H1 (cell line): ENCODE data around the gene TRDN. TPM values are rescaled to one million over a fixed set of nuclear protein-coding genes. Genes with fewer than 3 reads are reported as not detected.

Experiments
- CTCF ChIA-PET: fragments of 300-600 bp; sonication (Branson Sonifier 250); formaldehyde crosslinking; loops from one replicate; lab custom pipeline; 2021; ENCODE audit not compliant: partially characterized antibody; lab: Charles Lee
- POLR2A ChIA-PET: fragments of 300-600 bp; sonication (Branson Sonifier 250); formaldehyde crosslinking; loops from one replicate; lab custom pipeline; 2021; ENCODE audit warnings: inconsistent platforms; ENCODE audit not compliant: partially characterized antibody; lab: Charles Lee
- DNase-seq, 2 experiments: peaks; one replicate each; pipeline versions ENCODE4 v3.0.0 to v3.0.0-alpha.2; 2010 to 2022; ENCODE audit warnings: low spot score in 2 of 2, low read depth in 1 of 2, mixed read lengths in 1 of 2
- FAIRE-seq: peaks from 2 replicates; lab custom pipeline; 2011; peaks lifted over from hg19 to GRCh38; lab: Jason Lieb, UNC
- H2AFZ ChIP-seq: 2 replicates; pipeline ENCODE4 v1.8.1; 2012; ENCODE audit warnings: low read length, inconsistent platforms
- H2AK5ac ChIP-seq: 2 replicates; pipeline ENCODE4 v1.6.1; 2013; ENCODE audit warnings: low read depth, low read length
- H2BK120ac ChIP-seq: replicated peaks from 2 replicates; pipeline ENCODE3; 2013; ENCODE audit warnings: low read depth, low read length, inconsistent platforms
- H2BK12ac ChIP-seq: 2 replicates; pipeline ENCODE4 v1.6.1; 2013; ENCODE audit warnings: low read depth, low read length
- H2BK15ac ChIP-seq: 2 replicates; pipeline ENCODE4 v1.6.1; 2013; ENCODE audit warnings: low read length
- H2BK20ac ChIP-seq: 2 replicates; pipeline ENCODE4 v1.6.1; 2013; ENCODE audit warnings: low read length
- H2BK5ac ChIP-seq: 2 replicates; pipeline ENCODE4 v1.6.1; 2013; ENCODE audit warnings: low read depth, low read length
- H3K14ac ChIP-seq: 2 replicates; pipeline ENCODE4 v1.6.1; 2013; ENCODE audit warnings: inconsistent platforms; ENCODE audit not compliant: insufficient read length
- H3K18ac ChIP-seq: 2 replicates; pipeline ENCODE4 v1.6.1; 2013; ENCODE audit warnings: low read length; ENCODE audit errors: extremely low read depth
- H3K23ac ChIP-seq: 2 replicates; pipeline ENCODE4 v1.6.1; 2013; ENCODE audit warnings: inconsistent platforms; ENCODE audit not compliant: insufficient read length
- H3K23me2 ChIP-seq: 2 replicates; pipeline ENCODE4 v1.6.1; 2013; ENCODE audit warnings: low read depth, low read length
- H3K27ac ChIP-seq: 2 replicates; pipeline ENCODE4 v1.6.1; 2011; ENCODE audit warnings: low read depth, low read length, inconsistent platforms
- H3K27me3 ChIP-seq, 4 experiments: replicated peaks in 1 of 4; 1 replicate in 1 of 4; 2 replicates in 3 of 4; pipeline versions ENCODE4 v1.6.1 to v1.8.1; 2011 to 2013; ENCODE audit warnings: low read length in 3 of 4, mild to moderate bottlenecking in 3 of 4, inconsistent platforms in 2 of 4, mixed read lengths in 2 of 4, moderate library complexity in 1 of 4; ENCODE audit not compliant: control insufficient read depth in 3 of 4, insufficient read depth in 3 of 4; ENCODE audit errors: extremely low read depth in 1 of 4
- H3K36me3 ChIP-seq, 4 experiments: 2 replicates each; pipeline versions ENCODE4 v1.6.1 to v1.8.1; 2011 to 2013; ENCODE audit warnings: mild to moderate bottlenecking in 4 of 4, low read length in 3 of 4, moderate library complexity in 2 of 4, control low read depth in 1 of 4, inconsistent platforms in 1 of 4; ENCODE audit not compliant: insufficient read depth in 4 of 4, control insufficient read depth in 2 of 4
- H3K4ac ChIP-seq: replicated peaks from 2 replicates; pipeline ENCODE3; 2013; ENCODE audit warnings: low read length, low read depth, mixed read lengths, inconsistent platforms; ENCODE audit not compliant: insufficient read length
- H3K4me1 ChIP-seq, 4 experiments: replicated peaks in 1 of 4; 1 replicate in 1 of 4; 2 replicates in 3 of 4; pipeline versions ENCODE4 v1.6.1 to v1.8.1; 2011 to 2013; ENCODE audit warnings: low read length in 3 of 4, inconsistent platforms in 2 of 4, mixed read lengths in 1 of 4; ENCODE audit not compliant: insufficient read depth in 4 of 4, control insufficient read depth in 3 of 4
- H3K4me2 ChIP-seq, 2 experiments: 2 replicates each; pipeline versions ENCODE4 v1.6.1 to v1.8.1; 2011 to 2013; ENCODE audit warnings: low read depth in 2 of 2, low read length in 2 of 2, control low read depth in 1 of 2, inconsistent platforms in 1 of 2, mild to moderate bottlenecking in 1 of 2; ENCODE audit not compliant: insufficient read depth in 1 of 2
- H3K4me3 ChIP-seq, 4 experiments: fragments of 200-600, 300-600 bp in 1 of 4; sonication (generic), shearing (Covaris generic), sonication (Bioruptor Twin) in 1 of 4; 2 replicates each; pipeline versions ENCODE4 v1.5.1 to v1.8.1; 2011 to 2016; ENCODE audit warnings: low read length in 4 of 4, low read depth in 3 of 4, control low read depth in 2 of 4, inconsistent platforms in 2 of 4, mild to moderate bottlenecking in 2 of 4, mixed read lengths in 1 of 4, moderate library complexity in 1 of 4; ENCODE audit not compliant: insufficient read depth in 2 of 4; ENCODE audit errors: extremely low read depth in 1 of 4
- H3K56ac ChIP-seq: replicated peaks from 2 replicates; pipeline ENCODE3; 2013; ENCODE audit warnings: low read depth, mild to moderate bottlenecking, mixed read lengths, low read length, inconsistent platforms; ENCODE audit not compliant: insufficient read length
- H3K79me1 ChIP-seq: 2 replicates; pipeline ENCODE4 v1.6.1; 2013; ENCODE audit warnings: low read depth, low read length, control low read depth
- H3K79me2 ChIP-seq, 2 experiments: 2 replicates each; pipeline versions ENCODE4 v1.6.1 to v1.8.1; 2012 to 2013; ENCODE audit warnings: low read length in 2 of 2, mild to moderate bottlenecking in 2 of 2, inconsistent platforms in 1 of 2; ENCODE audit not compliant: insufficient read depth in 2 of 2, control insufficient read depth in 1 of 2
- H3K9ac ChIP-seq, 4 experiments: replicated peaks in 1 of 4; 1 replicate in 1 of 4; 2 replicates in 3 of 4; pipeline versions ENCODE4 v1.6.1 to v1.8.1; 2011 to 2013; ENCODE audit warnings: low read depth in 3 of 4, low read length in 3 of 4, control low read depth in 2 of 4, mild to moderate bottlenecking in 2 of 4, moderate library complexity in 2 of 4, inconsistent platforms in 1 of 4; ENCODE audit errors: extremely low read depth in 1 of 4
- H3K9me3 ChIP-seq, 2 experiments: 2 replicates each; pipeline versions ENCODE4 v1.6.1 to v1.8.1; 2012 to 2013; ENCODE audit warnings: mild to moderate bottlenecking in 2 of 2, moderate library complexity in 2 of 2, control low read depth in 1 of 2, inconsistent platforms in 1 of 2, low read depth in 1 of 2, low read length in 1 of 2, mixed read lengths in 1 of 2; ENCODE audit not compliant: insufficient read depth in 2 of 2
- H4K20me1 ChIP-seq, 2 experiments: replicated peaks in 1 of 2; 2 replicates each; pipeline versions ENCODE3 to v1.8.1; 2011 to 2013; ENCODE audit warnings: inconsistent platforms in 2 of 2, low read length in 2 of 2, mild to moderate bottlenecking in 1 of 2; ENCODE audit not compliant: insufficient read depth in 2 of 2, control insufficient read depth in 1 of 2
- H4K5ac ChIP-seq: 2 replicates; pipeline ENCODE4 v1.6.1; 2013; ENCODE audit warnings: low read length, low read depth, mixed read lengths, inconsistent platforms; ENCODE audit not compliant: insufficient read length
- H4K8ac ChIP-seq: 2 replicates; pipeline ENCODE4 v1.8.0; 2013; ENCODE audit warnings: mild to moderate bottlenecking, moderate library complexity, low read length, inconsistent platforms; ENCODE audit not compliant: insufficient read depth; ENCODE audit errors: extremely low read depth
- H4K91ac ChIP-seq: replicated peaks from 2 replicates; pipeline ENCODE3; 2013; ENCODE audit warnings: low read length, mixed read lengths, inconsistent platforms; ENCODE audit not compliant: insufficient read length
- KDM5A ChIP-seq: fragments of 200-600 bp; IDR thresholded peaks from 2 replicates; pipeline ENCODE4 v1.7.1; 2012; ENCODE audit warnings: mild to moderate bottlenecking, low read length, inconsistent platforms, mixed read lengths
- RAD21 ChIP-seq, 2 experiments: IDR thresholded peaks in 1 of 2; conservative IDR thresholded peaks in 1 of 2; 2 replicates each; pipeline ENCODE4 v1.6.1; 2011; ENCODE audit warnings: low read depth in 2 of 2, low read length in 2 of 2, improper control_type of control experiment in 1 of 2, inconsistent platforms in 1 of 2, mild to moderate bottlenecking in 1 of 2, moderate library complexity in 1 of 2
- RBBP5 ChIP-seq: IDR thresholded peaks from 2 replicates; pipeline ENCODE4 v1.7.1; 2012; ENCODE audit warnings: low read depth, mild to moderate bottlenecking, inconsistent platforms, low read length, moderate library complexity, borderline replicate concordance
- SP2 ChIP-seq: IDR thresholded peaks from 2 replicates; pipeline ENCODE4 v1.6.1; 2012; ENCODE audit warnings: mild to moderate bottlenecking, low read length, inconsistent platforms
- TBP ChIP-seq: IDR thresholded peaks from 2 replicates; pipeline ENCODE4 v1.6.1; 2011; ENCODE audit warnings: low read depth, low read length, improper control_type of control experiment
- WGBS, 2 experiments: shearing (Covaris generic) in 1 of 2; methylation state at CpG; one replicate each; pipeline versions ENCODE4 v1.1.6 to v1.1.7; 2013 to 2015; ENCODE audit warnings: low lambda C conversion rate in 2 of 2, mixed read lengths in 2 of 2, inconsistent platforms in 1 of 2, low coverage in 1 of 2, missing lambda C conversion rate in 1 of 2; ENCODE audit not compliant: insufficient replicate concordance in 2 of 2, insufficient coverage in 1 of 2, insufficient read length in 1 of 2; ENCODE audit errors: extremely low coverage in 1 of 2, missing lambda C conversion rate in 1 of 2; 5-methylcytosine and 5-hydroxymethylcytosine counted together
- polyA plus RNA-seq, 7 experiments: library from polyadenylated mRNA; depleted of rRNA in 3 of 7; stranded (reverse) in 5 of 7; unstranded in 2 of 7; fragments of >200 nt in 5 of 7; fragments of 200-250 nt in 2 of 7; gene quantifications; 1 replicate in 5 of 7; 2 replicates in 1 of 7; 4 replicates in 1 of 7; pipeline versions ENCODE4 v1.2.1 to v1.2.3, GENCODE V29; 2011 to 2013; ENCODE audit warnings: missing spikeins in 2 of 7, mixed read lengths in 2 of 7
- total RNA-seq: library from RNA; stranded (reverse); fragmentation: NEBNext Ultra II Directional; extraction: Animal tissue kit (Norgen Biotek cat#: 25700); gene quantifications from 2 replicates; pipeline ENCODE4 v1.2.1, GENCODE V29; 2021
- TF ChIP-seq, protein P1 (sequence below), 3 experiments: IDR thresholded peaks; 1 replicate in 2 of 3; 2 replicates in 1 of 3; pipeline versions ENCODE4 v1.5.1 to v1.6.1; 2011; ENCODE audit warnings: low read length in 3 of 3, mild to moderate bottlenecking in 3 of 3, inconsistent platforms in 2 of 3, low read depth in 1 of 3, moderate library complexity in 1 of 3; ENCODE audit not compliant: insufficient read depth in 1 of 3; ENCODE audit errors: control extremely low read depth in 1 of 3
- TF ChIP-seq, protein P2 (sequence below): IDR thresholded peaks from 2 replicates; pipeline ENCODE4 v1.6.1; 2011; ENCODE audit warnings: low read length, improper control_type of control experiment

TRDN gene
- total and polyA plus RNA-seq, 2 of the 8 experiments (the other 6 are each of a cell fraction or from before 2014, with no cell fraction given), result 1.6 to 41.6 TPM

DNA sequence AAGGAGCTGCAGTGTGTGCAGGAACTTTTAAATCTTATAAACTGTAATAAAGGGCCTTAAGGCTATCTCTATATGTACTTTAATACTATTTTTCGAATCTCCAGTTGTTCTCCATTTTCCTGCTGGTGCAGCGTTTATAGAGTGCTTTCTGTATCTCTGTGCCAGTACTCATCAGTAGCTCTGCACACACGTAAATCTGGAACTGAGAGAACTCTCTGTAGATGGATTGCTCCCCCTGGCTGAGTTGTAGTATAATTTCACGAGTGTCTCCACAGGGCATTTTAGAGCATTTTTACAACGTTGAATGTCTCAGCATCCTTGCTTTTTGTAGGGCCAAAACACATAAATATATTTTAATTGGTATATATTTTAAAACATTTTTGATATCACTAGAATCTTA lies 256.5 kb downstream of the TRDN start:
- no peak overlapping the region for H4K5ac ChIP-seq
- POLR2A ChIA-PET, result no interaction called here
- H3K36me3 ChIP-seq, result no peaks in the 10 kb centered on the region
- H3K9ac ChIP-seq, result no peak overlapping the region
- no peak overlapping the region for H2BK15ac ChIP-seq
- H2BK120ac ChIP-seq, result no peak overlapping the region
- no peak overlapping the region for H3K4me3 ChIP-seq
- no peaks in the 10 kb centered on the region for H3K23me2 ChIP-seq
- DNase-seq, result peak in 1 of 2 experiments; percentile 3
- no peaks in the 10 kb centered on the region for H3K79me1 ChIP-seq
- H3K27me3 ChIP-seq, result no peaks in the 10 kb centered on the region
- no peak overlapping the region for H3K23ac ChIP-seq
- H4K8ac ChIP-seq, result no peak overlapping the region
- no peaks in the 10 kb centered on the region for H4K20me1 ChIP-seq
- H3K27ac ChIP-seq, result no peak overlapping the region
- no peaks in the 10 kb centered on the region for H3K4me1 ChIP-seq
- no peak overlapping the region for H2AK5ac ChIP-seq
- no peak overlapping the region for H2BK5ac ChIP-seq
- no peak overlapping the region for H2BK12ac ChIP-seq
- no peaks in the 10 kb centered on the region for H3K79me2 ChIP-seq
- no peak overlapping the region for H3K4me2 ChIP-seq
- no peaks in the 10 kb centered on the region for H3K9me3 ChIP-seq
- 69% methylated on average over 5 of the region's 5 CpGs; no CpG with 5 or more reads in 1 of the 2 experiments for WGBS, 2 experiments
- H4K91ac ChIP-seq, result no peak overlapping the region
- H3K4ac ChIP-seq, result no peak overlapping the region
- TF ChIP-seq SP2, result no peak
- TF ChIP-seq, protein P1, sequence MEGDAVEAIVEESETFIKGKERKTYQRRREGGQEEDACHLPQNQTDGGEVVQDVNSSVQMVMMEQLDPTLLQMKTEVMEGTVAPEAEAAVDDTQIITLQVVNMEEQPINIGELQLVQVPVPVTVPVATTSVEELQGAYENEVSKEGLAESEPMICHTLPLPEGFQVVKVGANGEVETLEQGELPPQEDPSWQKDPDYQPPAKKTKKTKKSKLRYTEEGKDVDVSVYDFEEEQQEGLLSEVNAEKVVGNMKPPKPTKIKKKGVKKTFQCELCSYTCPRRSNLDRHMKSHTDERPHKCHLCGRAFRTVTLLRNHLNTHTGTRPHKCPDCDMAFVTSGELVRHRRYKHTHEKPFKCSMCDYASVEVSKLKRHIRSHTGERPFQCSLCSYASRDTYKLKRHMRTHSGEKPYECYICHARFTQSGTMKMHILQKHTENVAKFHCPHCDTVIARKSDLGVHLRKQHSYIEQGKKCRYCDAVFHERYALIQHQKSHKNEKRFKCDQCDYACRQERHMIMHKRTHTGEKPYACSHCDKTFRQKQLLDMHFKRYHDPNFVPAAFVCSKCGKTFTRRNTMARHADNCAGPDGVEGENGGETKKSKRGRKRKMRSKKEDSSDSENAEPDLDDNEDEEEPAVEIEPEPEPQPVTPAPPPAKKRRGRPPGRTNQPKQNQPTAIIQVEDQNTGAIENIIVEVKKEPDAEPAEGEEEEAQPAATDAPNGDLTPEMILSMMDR (IDR thresholded peaks at IDR 0.05; ENCODE audit: control extremely low read depth in 1 of 3, insufficient read depth in 1 of 3, low read depth in 1 of 3, low read length in 3 of 3), result peak in 2 of 3 experiments; percentile 42 to 45; a peak in 3 of 4 replicates
- no peak for TF ChIP-seq RBBP5
- TF ChIP-seq, protein P2, sequence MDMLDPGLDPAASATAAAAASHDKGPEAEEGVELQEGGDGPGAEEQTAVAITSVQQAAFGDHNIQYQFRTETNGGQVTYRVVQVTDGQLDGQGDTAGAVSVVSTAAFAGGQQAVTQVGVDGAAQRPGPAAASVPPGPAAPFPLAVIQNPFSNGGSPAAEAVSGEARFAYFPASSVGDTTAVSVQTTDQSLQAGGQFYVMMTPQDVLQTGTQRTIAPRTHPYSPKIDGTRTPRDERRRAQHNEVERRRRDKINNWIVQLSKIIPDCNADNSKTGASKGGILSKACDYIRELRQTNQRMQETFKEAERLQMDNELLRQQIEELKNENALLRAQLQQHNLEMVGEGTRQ, result no peak
- no peak for TF ChIP-seq KDM5A
- TF ChIP-seq RAD21 (IDR thresholded peaks at IDR 0.05 in 1 of 2, conservative IDR thresholded peaks at IDR 0.05 in 1 of 2; ENCODE audit: low read depth in 2 of 2, low read length in 2 of 2), result peak; percentile 66 to 71
- TF ChIP-seq TBP, result no peak
- TF ChIP-seq, all 59 proteins: peak for 2
- Histone ChIP-seq H3K56ac (no peak overlapping the region), H3K14ac (no peak overlapping the region), H2BK20ac (no peak overlapping the region), H3K18ac (no peak overlapping the region), H2AFZ (no peak overlapping the region)
- CTCF ChIA-PET, result interaction anchor here (0.8 to 3.7 kb wide), 13 partner anchors 8 to 510 kb away, joined by 3 to 35 read pairs (median 5); no protein-coding TSS in a partner anchor
- no peak for FAIRE-seq
